ENCODE data around the gene GRM1.

GRM1 gene

DNA sequence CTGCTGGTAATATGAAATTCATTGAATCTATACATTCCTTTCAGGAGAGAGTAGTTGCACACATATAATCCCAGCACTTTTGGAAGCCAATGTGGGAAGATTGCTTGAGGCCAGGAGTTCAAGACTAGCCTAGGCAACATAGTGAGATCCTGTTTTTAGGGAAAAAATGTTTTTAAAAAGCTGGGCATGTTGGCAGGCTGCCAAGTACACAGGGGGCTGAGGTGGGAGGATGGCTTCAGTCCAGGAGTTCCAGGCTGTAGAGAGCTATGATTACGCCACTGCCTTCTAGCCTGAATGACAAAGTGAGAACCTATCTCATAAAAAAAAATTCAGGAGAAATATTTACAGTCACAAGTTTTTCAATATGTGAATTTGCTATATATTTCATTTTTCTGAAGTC lies 71.9 kb downstream of the GRM1 start:
- no peak for FAIRE-seq

DNA sequence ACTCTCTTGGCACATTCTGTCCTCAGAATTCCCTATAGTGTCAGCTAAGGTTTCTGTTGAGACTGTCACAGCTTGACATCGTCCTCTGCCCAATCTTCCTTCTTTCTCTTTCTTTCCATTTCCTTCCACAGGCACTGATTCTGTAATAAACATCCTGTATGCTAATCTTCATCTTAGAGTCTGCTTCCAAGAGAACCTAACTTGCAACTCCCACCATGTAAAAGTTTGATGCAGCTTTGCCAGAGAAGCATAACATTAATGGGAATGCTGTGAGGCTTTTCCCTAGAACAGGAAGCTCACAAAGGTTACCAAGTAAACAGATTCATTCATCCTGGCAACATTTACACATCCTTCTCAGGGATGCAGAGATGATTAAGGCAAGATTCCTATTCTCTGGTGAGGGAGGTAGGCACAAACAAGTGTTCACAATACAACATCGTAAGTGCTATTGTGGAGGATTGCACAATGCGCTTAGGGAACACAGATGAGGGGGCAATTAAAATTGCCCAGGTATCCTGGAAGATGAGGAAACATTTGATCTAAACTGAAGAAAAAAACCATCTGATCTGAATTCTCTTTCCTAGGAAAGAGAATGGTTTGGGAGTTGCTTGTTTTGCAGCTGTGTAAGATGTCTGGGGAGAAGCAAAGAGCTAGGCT lies 74.7 kb downstream of the GRM1 start:
- no peak for FAIRE-seq

DNA sequence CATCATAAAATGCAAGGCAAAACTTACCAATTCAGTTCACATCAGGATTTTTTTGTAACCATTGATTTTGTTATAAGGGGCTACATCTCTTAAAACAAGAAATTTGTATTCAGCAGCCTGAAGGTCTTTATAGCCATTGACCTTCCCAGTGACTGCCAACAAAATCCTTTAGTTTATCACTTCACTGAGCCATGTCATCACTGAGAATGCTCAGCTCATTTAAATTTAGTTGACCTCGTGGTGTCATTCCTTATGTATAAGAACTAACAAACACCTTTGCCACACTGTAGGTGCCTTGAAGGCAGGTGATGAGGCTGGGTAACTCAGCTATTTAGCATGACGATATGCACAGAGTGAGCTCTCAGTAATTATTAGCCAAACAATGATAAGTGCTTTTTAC lies 77.7 kb downstream of the GRM1 start:
- no peak for FAIRE-seq

DNA sequence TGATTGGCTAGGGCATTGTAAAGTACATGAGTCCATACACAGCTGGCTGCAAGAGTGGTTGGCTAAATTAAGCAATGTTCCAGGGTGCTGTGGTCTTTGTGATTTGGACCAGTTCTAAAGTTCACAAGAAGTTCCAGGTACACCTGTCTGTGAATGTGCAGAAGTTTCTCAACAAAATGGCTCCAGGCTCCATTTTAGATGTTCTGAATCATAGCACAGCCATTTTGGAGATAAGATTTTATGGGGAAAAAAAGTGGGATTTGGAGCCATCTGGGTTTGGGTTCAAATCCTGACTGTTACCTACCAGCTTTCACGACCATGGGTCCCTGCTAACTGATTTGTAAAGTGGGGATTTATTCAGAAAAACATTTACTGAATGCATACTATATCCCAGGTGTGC lies 82.1 kb downstream of the GRM1 start:
- no peak for FAIRE-seq

DNA sequence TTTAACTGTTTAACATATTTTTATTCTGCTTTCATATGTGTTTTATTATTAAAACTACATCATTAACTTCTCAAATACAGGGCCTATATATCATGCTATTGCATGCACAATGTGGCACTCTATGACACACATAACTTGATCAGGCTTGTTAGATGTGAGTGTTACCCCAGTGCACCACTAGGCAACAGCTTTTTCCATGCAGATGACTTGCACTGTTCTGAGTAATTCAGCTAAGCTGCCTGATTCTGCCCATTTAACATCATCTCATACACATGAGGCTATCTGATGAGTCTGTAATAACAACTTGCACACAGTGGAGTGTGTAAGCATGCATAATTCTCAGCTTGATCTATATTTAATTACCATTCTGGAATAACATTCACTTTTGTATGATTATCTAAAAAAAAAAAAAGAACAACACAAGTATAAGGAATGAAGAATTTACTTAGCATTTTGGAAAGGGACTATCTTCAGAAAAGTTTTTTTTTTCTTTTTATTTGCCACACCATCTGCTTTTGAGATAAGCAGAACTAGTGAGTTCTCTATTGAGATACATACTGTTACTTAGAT lies 83.1 kb downstream of the GRM1 start:
- no peak for FAIRE-seq

DNA sequence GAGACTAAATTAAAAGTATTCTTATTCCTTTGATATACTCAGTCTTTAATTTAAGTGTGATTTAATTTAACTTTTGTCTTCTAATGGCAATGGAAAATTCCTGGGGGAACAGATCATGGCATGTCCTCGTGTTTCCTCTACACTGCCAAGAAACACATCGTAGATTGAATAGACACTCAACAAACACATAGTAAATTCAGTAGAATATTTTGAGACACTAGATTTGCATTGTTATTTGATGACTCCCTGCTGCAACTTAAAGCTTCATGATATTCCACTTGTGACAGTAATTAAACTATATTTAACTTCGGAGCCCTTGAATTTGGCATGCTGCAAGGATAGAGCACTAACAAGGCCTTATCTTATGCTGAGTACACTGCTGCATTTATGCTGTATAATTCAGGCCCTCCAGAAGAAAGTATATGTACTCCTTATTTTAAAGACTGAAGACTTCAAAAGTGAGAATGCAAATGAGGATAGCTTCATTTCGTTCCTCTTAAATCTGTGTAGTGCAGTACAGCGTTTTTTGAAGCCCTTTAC lies 84.3 kb downstream of the GRM1 start:
- no peak for FAIRE-seq

DNA sequence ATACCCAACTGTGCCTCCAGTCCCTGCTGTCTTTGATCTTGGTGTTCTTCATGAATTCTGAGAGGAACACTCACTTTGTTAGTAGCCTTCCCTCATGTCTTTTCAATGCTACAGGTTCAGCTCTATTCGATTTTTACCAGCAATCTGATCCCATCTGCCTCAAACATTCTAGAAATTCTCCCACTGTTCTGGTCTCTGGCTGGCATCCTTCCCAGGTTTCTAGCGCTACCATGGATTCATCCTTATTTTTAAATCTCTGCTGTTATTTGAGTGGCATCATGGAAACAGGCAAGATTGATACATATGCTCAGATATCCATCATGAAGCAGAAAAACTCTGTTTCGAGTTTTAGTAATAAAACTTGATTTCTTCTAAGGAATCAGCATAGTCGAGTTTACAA lies 94.8 kb downstream of the GRM1 start:
- no peak for FAIRE-seq

DNA sequence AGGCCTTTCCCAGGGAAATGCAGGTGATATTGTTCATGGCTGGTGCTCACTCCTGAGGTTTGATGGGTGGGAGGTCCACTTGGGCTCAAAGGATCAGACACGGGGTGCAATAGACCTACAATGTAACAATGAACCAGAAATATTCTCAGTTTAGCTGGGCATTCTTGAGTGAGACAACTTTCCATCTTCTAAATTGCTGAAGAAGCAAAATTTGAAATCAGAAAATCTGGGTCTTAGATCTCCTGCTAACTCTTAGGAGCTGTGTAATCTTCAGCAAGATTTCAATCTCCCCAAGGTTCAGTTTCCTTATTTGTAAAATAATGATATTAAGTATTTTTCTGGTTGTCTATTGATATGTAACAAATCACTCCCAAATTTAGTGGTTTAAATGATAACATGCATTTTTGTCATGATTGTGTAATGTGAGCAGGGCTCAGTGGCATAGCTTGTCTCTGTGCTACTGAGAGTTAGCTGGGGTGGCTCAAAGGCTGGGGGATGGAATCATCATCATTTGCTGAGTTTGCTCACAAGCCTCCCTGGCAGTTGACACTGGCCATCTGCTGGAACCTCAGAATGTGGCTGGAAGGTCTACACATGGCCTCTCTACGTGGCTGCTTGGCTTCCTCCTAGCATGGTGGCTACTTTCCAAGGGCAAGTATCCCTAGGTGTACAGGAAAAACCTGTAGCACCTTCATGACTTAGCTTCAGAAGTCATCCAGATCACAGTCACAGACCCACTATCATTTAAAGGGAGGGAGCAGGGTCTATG lies 98.8 kb downstream of the GRM1 start:
- FAIRE-seq: no peak

DNA sequence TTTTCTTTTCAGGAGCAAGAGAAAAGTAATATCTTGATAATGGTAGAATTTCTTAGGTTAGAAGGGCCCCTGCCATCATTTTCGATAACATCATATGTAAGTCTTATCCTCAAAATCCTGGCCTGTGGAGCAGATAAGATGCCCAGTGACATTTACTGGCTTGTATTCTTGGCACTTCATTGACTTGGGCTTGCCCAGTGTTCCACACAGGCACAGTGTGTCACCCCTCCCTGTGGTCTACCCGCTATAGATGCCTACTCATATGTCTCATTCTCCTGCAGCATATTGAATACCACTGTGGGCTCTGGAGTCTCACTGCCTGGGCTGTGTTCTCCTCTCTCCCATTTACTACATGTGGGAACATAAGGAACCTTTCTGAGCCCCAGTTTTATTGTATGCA lies 105.0 kb downstream of the GRM1 start:
- FAIRE-seq: no peak

DNA sequence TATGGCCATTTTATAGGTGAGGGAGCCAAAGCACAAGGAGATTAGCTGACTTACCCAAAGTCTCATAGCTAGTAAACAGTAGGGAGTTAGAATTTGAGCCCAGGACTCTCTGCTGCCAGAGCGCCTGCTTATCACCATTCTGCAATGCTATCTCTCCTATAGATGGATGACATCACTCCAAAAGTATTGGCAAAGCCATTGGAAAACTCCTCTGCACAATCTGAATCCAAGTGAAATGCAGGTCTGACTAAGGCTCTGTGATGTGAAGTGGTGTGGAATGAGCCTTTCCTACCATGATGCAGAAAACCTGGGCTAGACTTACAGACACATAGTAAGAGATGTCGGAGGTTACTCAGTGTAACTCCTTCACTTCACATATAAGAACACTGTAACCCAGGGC lies 106.3 kb downstream of the GRM1 start:
- FAIRE-seq: no peak

DNA sequence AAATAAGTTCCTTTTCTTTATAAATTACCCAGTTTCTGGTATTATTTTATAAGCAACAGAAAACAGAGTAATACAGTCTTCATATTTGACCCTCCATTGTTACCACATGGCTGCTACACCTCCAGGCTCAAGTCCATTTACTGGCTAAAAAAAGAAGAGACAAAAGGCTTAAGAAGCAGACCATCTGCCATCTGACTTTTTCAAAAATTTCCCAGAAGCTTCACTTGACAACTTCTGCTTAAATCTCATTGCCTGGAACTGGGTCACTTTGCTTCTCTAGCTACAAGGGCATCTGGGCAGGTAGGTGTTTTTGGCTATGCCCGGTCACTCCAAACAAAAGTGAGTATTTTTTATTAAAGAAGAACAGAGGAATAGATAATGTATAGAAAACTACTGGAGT lies 118.0 kb downstream of the GRM1 start:
- FAIRE-seq: no peak

DNA sequence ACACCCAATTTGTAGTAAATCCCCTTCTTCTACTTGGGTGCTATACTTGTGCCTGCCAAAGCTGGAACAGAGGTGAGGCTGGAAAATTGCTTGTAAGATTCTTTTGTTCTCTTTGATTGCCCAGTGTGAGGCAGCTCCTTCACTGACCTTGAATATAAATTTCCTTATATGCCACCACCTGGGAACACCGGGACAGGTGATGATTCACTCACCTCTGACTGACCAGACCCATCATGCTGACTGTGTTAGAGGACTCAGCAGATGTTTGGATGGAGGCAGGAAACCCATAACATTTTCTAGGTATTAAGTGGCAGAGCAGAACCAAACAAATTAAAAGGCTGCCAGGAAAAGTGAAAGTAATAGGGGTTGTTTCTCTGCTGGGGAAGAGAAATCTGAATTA lies 120.9 kb downstream of the GRM1 start:
- FAIRE-seq: no peak

DNA sequence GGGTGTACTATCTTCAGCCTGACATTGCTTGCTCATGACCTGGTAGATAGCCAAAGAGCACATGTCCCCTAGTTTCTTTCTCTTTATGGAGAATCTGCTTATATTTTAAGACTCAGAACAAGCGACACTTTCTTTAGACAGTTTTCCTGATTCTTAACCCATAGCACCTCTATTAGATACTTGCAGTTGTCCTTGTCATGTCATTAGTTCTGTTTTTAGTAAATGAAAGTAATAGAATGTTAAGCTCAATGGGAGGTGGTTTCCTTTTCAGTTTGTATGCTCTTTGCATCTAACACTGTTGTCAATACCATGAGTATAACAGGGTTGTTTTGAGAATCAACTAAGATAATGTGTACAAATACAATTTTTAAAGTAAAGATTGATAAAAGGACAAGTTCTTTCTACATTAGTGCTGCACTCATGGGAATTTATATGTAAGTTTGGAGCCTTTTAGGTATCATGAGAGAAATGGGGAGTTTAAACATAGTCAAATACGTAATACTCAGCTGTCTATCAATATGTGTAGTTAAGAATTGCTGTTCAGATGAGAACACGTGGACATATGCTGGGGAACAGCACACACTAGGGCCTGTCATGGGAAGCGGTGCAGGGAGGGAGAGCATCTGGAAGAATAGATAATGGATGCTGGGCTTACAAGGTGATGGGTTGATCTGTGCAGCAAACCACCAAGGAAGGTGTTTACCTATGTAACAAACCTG lies 124.3 kb downstream of the GRM1 start:
- FAIRE-seq: no peak

DNA sequence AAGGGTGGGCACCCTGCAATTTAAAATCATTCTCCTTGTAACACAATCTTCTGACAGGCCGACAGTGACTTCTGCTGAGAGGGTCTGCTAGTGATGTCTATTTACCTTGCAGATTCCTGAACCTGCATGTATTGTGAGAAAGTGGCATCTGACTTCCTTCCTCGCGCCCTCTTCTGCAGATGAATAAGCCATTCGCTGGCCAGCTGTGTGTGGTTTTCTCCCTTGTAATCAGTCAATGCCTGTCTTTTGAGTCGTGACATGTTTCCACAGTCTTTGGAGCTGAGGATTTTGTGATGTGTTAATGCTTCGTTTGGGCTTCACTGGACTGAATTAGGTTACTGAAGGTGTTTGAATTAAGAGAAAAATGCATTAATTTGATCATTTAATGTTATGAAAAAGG lies 125.3 kb downstream of the GRM1 start:
- no peak for FAIRE-seq

DNA sequence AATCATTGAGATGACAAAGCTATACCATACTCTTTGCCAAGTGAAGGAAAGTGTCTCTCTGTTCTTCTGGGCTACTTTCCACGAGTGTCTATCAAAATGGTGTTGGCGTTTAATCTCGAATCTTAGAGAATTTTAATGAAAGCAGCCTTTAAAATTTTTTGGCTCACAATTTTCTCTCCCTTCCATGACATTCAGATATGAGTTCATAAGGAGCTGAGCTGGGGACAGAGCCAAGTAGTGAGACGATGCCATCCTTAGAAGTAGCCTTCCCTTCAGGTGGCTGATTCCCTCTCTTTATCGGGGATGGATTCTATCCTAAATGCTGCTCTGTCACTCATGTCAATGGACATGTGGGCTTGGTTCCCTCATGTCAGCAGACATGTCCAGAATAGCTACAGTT lies 132.8 kb downstream of the GRM1 start:
- no peak for FAIRE-seq

DNA sequence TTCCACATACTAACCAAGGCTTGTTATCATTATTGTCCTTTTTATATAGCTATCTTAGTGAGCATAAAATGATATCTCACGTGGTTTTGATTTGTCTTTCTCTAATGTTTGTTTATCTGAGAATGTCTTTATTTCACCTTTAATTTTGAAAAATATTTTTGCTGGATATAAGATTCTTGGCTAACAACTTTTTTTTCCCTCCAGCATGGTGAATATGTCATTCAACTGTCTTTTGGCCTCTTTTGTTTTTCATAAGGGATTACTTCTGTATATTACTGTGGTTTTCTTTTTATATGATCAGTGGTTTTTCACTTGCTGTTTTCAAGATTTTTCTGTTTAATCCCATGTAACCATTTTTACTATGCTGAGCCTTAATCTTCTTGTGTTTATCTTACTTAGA lies 141.0 kb downstream of the GRM1 start:
- FAIRE-seq: no peak

DNA sequence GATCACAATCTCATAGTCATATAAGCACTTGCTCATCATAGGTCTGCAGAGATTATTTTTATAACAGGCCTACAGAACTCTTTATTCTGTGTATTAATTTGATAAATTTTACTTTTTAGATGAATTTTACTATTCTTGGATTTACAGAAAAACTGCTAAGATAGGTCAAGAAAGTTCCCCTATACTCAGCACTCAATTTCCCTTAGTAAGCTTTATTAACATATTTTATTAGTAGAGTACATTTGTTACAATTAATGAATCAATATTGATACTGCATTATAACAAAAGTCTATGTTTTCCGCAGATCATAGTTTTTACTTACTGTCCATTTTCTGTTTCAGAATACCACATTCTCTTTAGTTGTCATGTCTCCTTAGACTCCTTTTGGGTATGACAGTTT lies 148.9 kb downstream of the GRM1 start:
- no peak for FAIRE-seq

DNA sequence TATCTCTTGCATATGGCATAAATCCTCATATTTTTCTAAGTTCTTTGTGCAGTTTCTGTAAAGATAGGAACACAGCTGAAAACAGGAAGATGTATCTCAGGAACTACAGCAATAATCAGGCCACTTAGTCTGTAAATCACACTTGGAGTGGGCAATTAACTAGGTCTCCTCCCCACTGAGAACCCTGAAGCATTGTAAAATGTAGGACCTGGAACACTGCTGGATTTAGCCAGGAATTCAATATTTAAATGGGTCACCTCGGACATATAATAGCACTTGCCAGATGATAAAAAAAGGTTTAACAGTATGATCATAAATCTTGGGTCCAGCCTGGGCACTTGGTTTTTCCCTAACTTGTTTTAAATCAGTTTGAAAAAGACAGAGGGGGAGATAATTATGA lies 155.0 kb downstream of the GRM1 start:
- no peak for FAIRE-seq

DNA sequence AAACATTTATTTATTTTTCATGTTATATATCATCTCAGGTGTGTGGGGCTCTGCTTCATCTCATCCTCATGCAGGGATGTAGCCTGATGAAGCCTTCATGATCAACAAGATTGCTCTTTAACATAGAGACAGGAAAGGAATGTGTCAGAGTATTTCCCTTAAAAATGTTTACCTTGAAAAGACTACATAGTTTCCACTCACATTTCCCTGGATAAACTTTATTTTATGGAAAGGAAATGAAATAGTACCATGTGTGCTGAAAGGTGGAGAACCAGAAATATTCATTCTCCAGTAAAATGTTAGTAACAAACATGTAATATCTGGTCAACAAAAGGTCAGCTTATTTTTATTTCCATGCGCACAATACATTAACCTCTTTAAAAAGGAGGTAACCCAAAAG lies 155.8 kb downstream of the GRM1 start:
- FAIRE-seq: no peak

DNA sequence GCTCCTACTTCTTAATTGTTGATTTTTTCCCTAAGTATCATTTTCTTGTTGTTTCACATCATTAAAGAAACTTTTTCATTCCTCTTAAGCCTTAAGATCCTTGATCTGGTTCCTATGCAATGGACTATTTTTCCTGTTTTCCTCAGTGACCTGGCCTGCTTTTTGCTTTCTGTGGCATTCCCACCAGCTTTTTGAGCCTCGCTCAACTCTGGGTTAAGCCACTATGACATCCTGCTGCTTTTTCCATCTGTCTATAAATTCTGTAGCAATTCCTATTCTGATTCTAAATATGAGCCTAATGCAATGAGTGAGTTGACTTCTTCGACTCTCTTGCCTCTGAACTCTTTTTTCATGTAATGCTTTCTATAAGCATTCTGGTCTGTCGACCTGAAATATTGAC lies 160.3 kb downstream of the GRM1 start:
- FAIRE-seq: no peak

DNA sequence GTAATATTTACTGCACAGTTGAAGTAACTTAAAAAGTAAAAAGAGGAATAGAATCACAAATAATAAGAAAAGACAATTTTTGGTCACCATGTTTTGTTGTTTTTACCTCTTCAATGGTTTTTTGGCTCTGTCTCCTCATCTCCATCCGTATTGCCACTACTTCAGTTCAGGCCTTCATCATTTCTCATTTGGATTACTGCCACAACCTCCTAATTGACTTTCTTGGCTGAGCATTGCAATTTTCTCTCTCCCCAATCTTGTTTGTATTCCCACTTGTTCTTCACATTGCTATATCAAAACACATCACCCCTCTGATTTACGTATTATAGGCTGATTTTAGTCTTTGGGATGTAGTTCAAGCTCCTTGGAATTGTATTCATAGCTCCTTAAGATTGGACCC lies 161.7 kb downstream of the GRM1 start:
- FAIRE-seq: no peak

DNA sequence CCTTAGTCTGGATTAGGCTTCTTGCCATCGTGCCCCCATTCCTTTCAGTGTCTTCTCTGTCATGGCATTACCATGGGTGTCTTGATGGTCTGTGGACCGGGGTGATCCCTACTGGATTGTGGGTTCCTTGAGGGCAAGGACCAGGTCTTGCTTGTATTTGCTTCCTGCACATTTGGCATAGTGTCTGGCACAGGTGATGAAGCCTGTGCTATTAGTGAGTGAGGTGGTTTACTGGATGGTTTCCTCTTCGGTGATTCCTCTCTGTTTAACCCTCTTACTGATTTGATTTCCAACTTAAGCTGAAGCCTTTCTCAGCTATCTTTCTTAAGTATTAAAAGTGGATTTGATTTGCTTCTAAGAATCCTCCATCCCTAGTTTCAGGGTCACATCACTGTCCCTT lies 162.3 kb downstream of the GRM1 start:
- FAIRE-seq: no peak

DNA sequence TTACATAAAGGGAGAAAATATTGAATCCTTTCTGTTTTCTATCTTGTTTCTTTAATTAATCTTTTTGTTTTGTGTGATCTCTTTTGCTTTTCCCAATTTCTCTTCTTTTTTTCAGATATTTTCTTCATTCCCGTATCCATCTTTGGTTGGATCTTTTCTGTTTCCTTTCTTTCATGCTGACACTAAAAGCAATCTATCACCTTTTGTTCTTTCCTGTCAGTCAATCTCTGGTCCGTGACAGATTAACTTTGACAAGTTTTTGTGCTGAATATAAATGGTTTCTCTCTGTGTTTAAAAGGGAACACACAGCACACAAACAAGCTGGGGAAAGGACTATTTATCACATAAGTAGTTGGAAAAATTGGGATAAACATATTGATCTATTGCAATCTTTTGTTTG lies 162.8 kb downstream of the GRM1 start:
- no peak for FAIRE-seq

DNA sequence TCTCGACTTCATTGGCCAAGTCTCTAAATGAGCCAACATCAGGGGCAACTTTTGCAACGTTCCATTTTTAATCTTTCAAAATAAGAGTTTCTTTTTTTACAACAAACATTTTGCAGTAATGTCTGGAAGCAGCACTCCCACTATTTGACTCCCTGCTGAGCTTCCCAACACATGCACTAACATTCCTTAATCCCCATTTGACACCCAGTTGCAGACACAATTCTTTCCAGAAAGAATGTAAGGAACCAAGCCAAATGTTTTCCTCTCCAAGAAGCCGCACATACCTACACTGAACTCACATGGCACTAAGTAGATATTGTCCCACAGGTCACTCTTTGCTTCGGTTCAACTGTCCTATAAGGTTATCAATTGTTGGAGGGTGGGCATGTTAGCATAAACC lies 165.6 kb downstream of the GRM1 start:
- no peak for FAIRE-seq
